ENCODE data around the gene ZNF579. TPM values are rescaled to one million over a fixed set of nuclear protein-coding genes. Genes with fewer than 3 reads are reported as not detected.

ZNF579 gene
- total and polyA plus RNA-seq, 9 of the 15 experiments (the other 6 are each of a cell fraction or from before 2014, with no cell fraction given): 0.06 to 15.9 (median 1.6) TPM

DNA sequence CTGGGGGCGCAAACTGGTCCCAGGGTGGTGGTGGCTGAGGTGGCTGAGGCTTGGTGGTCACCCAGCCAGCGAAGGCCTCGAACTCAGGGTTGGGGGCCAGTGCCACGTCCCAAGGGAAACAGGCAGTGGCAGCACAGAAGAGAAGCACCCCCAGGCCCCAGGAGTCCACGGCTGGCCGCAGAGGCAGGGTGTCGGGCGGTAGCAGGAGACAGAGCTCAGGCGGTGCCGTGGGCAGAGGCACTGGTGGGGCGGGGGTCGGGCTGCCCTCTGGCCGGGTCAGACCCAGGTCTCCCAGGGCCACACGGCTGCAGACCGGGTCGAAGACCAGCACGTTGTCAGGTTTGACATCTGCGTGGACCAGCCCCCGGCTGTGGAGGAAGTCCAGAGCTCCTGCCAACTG is 39.6 kb downstream of the ZNF579 start (continued):
- TF ChIP-seq, protein P1, sequence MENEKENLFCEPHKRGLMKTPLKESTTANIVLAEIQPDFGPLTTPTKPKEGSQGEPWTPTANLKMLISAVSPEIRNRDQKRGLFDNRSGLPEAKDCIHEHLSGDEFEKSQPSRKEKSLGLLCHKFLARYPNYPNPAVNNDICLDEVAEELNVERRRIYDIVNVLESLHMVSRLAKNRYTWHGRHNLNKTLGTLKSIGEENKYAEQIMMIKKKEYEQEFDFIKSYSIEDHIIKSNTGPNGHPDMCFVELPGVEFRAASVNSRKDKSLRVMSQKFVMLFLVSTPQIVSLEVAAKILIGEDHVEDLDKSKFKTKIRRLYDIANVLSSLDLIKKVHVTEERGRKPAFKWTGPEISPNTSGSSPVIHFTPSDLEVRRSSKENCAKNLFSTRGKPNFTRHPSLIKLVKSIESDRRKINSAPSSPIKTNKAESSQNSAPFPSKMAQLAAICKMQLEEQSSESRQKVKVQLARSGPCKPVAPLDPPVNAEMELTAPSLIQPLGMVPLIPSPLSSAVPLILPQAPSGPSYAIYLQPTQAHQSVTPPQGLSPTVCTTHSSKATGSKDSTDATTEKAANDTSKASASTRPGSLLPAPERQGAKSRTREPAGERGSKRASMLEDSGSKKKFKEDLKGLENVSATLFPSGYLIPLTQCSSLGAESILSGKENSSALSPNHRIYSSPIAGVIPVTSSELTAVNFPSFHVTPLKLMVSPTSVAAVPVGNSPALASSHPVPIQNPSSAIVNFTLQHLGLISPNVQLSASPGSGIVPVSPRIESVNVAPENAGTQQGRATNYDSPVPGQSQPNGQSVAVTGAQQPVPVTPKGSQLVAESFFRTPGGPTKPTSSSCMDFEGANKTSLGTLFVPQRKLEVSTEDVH (IDR thresholded peaks at IDR 0.05; ENCODE audit: low read depth, partially characterized antibody): no peak
- TF ChIP-seq ZNF76 (CRISPR knock-in tag; IDR thresholded peaks at IDR 0.05; ENCODE audit: borderline replicate concordance) (no peak), MYNN (IDR thresholded peaks at IDR 0.05) (no peak), MYNN (CRISPR knock-in tag; IDR thresholded peaks at IDR 0.05) (no peak), ZNF717 (CRISPR knock-in tag; IDR thresholded peaks at IDR 0.05) (no peak), CBX3 (IDR thresholded peaks at IDR 0.05; ENCODE audit: borderline replicate concordance in 1 of 2, low read length in 2 of 2) (no peak), HDAC1 (IDR thresholded peaks at IDR 0.05) (no peak), NFXL1 (CRISPR knock-in tag; IDR thresholded peaks at IDR 0.05) (no peak), PTTG1 (tag; IDR thresholded peaks at IDR 0.05; ENCODE audit: low read depth) (no peak), ZNF174 (CRISPR knock-in tag; IDR thresholded peaks at IDR 0.05) (no peak), DPF2 (IDR thresholded peaks at IDR 0.05) (no peak)
- TF ChIP-seq, protein P2, sequence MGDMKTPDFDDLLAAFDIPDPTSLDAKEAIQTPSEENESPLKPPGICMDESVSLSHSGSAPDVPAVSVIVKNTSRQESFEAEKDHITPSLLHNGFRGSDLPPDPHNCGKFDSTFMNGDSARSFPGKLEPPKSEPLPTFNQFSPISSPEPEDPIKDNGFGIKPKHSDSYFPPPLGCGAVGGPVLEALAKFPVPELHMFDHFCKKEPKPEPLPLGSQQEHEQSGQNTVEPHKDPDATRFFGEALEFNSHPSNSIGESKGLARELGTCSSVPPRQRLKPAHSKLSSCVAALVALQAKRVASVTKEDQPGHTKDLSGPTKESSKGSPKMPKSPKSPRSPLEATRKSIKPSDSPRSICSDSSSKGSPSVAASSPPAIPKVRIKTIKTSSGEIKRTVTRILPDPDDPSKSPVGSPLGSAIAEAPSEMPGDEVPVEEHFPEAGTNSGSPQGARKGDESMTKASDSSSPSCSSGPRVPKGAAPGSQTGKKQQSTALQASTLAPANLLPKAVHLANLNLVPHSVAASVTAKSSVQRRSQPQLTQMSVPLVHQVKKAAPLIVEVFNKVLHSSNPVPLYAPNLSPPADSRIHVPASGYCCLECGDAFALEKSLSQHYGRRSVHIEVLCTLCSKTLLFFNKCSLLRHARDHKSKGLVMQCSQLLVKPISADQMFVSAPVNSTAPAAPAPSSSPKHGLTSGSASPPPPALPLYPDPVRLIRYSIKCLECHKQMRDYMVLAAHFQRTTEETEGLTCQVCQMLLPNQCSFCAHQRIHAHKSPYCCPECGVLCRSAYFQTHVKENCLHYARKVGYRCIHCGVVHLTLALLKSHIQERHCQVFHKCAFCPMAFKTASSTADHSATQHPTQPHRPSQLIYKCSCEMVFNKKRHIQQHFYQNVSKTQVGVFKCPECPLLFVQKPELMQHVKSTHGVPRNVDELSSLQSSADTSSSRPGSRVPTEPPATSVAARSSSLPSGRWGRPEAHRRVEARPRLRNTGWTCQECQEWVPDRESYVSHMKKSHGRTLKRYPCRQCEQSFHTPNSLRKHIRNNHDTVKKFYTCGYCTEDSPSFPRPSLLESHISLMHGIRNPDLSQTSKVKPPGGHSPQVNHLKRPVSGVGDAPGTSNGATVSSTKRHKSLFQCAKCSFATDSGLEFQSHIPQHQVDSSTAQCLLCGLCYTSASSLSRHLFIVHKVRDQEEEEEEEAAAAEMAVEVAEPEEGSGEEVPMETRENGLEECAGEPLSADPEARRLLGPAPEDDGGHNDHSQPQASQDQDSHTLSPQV (IDR thresholded peaks at IDR 0.05): no peak

All from K562 (cell line).